Trophoblast cell (in vitro differentiated cells and primary cell): ENCODE data around the gene MED13L.

Experiments used
- DNase-seq, 2 donors: peaks; one replicate each; pipeline ENCODE4 v3.0.0-alpha.2; 2016
- H2AFZ ChIP-seq: 2 replicates; pipeline ENCODE4 v1.6.1; 2013; ENCODE audit warnings: low read length, moderate library complexity, mild to moderate bottlenecking; ENCODE audit not compliant: insufficient read depth, poor library complexity
- H2AK5ac ChIP-seq: 2 replicates; pipeline ENCODE4 v1.6.1; 2013; ENCODE audit warnings: mild to moderate bottlenecking, low read length
- H2BK120ac ChIP-seq: 2 replicates; pipeline ENCODE4 v1.6.1; 2013; ENCODE audit warnings: low read length, mild to moderate bottlenecking, moderate library complexity; ENCODE audit not compliant: insufficient read depth, poor library complexity
- H2BK12ac ChIP-seq: 2 replicates; pipeline ENCODE4 v1.6.1; 2013; ENCODE audit warnings: mild to moderate bottlenecking, low read length, moderate library complexity
- H2BK5ac ChIP-seq: 2 replicates; pipeline ENCODE4 v1.6.1; 2013; ENCODE audit warnings: low read length, low read depth, moderate library complexity, mild to moderate bottlenecking; ENCODE audit not compliant: poor library complexity
- H3K14ac ChIP-seq: 2 replicates; pipeline ENCODE4 v1.6.1; 2013; ENCODE audit warnings: mild to moderate bottlenecking, low read length
- H3K18ac ChIP-seq: 2 replicates; pipeline ENCODE4 v1.6.1; 2013; ENCODE audit warnings: mild to moderate bottlenecking, low read length
- H3K23ac ChIP-seq: 2 replicates; pipeline ENCODE4 v1.6.1; 2013; ENCODE audit warnings: low read length
- H3K27ac ChIP-seq: 2 replicates; pipeline ENCODE4 v1.5.1; 2013; ENCODE audit warnings: low read depth, mild to moderate bottlenecking, inconsistent platforms, low read length, moderate library complexity
- H3K27me3 ChIP-seq: 2 replicates; pipeline ENCODE4 v1.6.1; 2013; ENCODE audit warnings: inconsistent platforms, mild to moderate bottlenecking, low read length, moderate library complexity; ENCODE audit not compliant: insufficient read depth
- H3K36me3 ChIP-seq, 2 experiments: 1 replicate in 1 of 2; 2 replicates in 1 of 2; pipeline ENCODE4 v1.6.1; 2013; ENCODE audit warnings: low read length in 2 of 2, mild to moderate bottlenecking in 2 of 2, moderate library complexity in 1 of 2; ENCODE audit not compliant: insufficient read depth in 2 of 2, control insufficient read depth in 1 of 2
- H3K4ac ChIP-seq: 2 replicates; pipeline ENCODE4 v1.6.1; 2013; ENCODE audit warnings: low read depth, mild to moderate bottlenecking, low read length, moderate library complexity
- H3K4me1 ChIP-seq, 2 experiments: 1 replicate in 1 of 2; 2 replicates in 1 of 2; pipeline ENCODE4 v1.6.1; 2013; ENCODE audit warnings: low read length in 2 of 2, mild to moderate bottlenecking in 2 of 2, moderate library complexity in 1 of 2; ENCODE audit not compliant: insufficient read depth in 2 of 2, control insufficient read depth in 1 of 2
- H3K4me2 ChIP-seq: 2 replicates; pipeline ENCODE4 v1.6.1; 2013; ENCODE audit warnings: inconsistent platforms, mild to moderate bottlenecking, low read length, moderate library complexity
- H3K4me3 ChIP-seq: 2 replicates; pipeline ENCODE4 v1.5.1; 2013; ENCODE audit warnings: mild to moderate bottlenecking, low read depth, low read length, inconsistent platforms
- H3K79me1 ChIP-seq: one replicate; pipeline ENCODE4 v1.6.1; 2013; ENCODE audit warnings: low read length
- H3K79me2 ChIP-seq: 2 replicates; pipeline ENCODE4 v1.6.1; 2013; ENCODE audit warnings: low read length, mild to moderate bottlenecking; ENCODE audit not compliant: control insufficient read depth, insufficient read depth, poor library complexity
- H3K9ac ChIP-seq: 2 replicates; pipeline ENCODE4 v1.6.1; 2013; ENCODE audit warnings: mild to moderate bottlenecking, low read length
- H3K9me3 ChIP-seq: 2 replicates; pipeline ENCODE4 v1.6.1; 2013; ENCODE audit warnings: low read depth, mild to moderate bottlenecking, control low read depth, inconsistent platforms, low read length; ENCODE audit not compliant: insufficient read depth
- H4K12ac ChIP-seq: 2 replicates; pipeline ENCODE4 v1.6.1; 2013; ENCODE audit warnings: low read depth, mild to moderate bottlenecking, low read length, moderate library complexity
- H4K8ac ChIP-seq: 2 replicates; pipeline ENCODE4 v1.6.1; 2013; ENCODE audit warnings: low read depth, mild to moderate bottlenecking, low read length, moderate library complexity
- H4K91ac ChIP-seq: one replicate; pipeline ENCODE4 v1.6.1; 2013; ENCODE audit warnings: low read depth, mild to moderate bottlenecking, low read length, moderate library complexity
- WGBS: extraction: QIAGEN DNeasy Blood & Tissue Kit; methylation state at CpG from one replicate; pipeline ENCODE4 v1.1.7; 2013; ENCODE audit warnings: missing lambda C conversion rate; ENCODE audit not compliant: insufficient read length, insufficient coverage; ENCODE audit errors: extremely low coverage; 5-methylcytosine and 5-hydroxymethylcytosine counted together

The MED13L gene

DNA sequence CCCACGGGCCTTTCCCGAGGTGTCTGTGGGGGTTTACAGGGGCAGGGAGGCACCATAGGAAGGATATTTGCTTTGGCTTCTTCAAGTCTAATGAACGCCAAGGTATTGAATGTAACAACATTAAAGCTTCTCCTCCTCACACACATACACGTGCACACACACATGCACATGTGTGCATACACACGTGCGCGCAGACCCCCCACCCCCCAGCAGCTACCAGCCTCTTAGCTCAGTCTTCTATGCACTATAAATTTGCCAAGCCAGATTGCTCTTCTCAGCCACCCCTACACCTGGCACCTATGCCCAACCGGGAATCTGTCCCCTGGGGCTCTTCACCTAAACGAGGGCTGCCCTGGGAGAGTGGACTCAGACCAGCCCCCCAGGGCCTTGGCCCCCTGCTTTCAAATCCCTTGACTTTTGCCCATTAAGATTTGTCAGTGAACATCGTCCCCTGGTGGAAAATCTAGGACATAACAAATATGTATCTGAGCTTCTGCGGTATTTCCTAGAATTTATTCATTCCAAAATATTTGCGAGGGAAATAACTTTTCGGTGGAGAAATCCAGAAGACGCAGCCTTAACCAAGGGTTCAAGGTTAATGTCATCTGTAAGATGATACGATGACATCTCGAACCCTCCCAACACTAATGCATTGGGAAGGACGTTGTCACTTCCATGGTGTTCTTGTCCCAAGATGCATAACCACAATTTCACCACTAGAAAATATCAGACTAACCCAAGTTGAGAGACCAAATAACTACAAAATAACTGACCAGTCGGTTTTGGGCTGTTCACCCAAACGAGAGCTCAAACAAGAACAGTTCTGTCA lies 330.4 kb downstream of the MED13L start:
- Histone ChIP-seq H3K27ac (no peak overlapping the region), H3K9me3 (no peaks in the 10 kb centered on the region), H2BK5ac (no peak overlapping the region), H3K79me2 (no peaks in the 10 kb centered on the region), H3K36me3 (peaks cover 0 to 5% of the 10 kb centered on the region in 2 experiments), H2BK120ac (no peak overlapping the region), H3K14ac (no peak overlapping the region), H2AK5ac (no peak overlapping the region), H3K18ac (no peak overlapping the region), H3K23ac (no peak overlapping the region), H4K12ac (no peak overlapping the region), H3K4ac (no peak overlapping the region), H2AFZ (no peak overlapping the region), H2BK12ac (no peak overlapping the region), H3K4me2 (no peak overlapping the region), H4K8ac (no peak overlapping the region), H3K4me1 (no peaks in the 10 kb centered on the region), H3K9ac (no peak overlapping the region), H3K27me3 (no peaks in the 10 kb centered on the region), H4K91ac (no peak overlapping the region), H3K79me1 (no peaks in the 10 kb centered on the region), H3K4me3 (no peak overlapping the region)
- peak in 1 of 2 donors; percentile 41 for DNase-seq
- no CpG with 5 or more reads among the region's 19 CpGs for WGBS

DNA sequence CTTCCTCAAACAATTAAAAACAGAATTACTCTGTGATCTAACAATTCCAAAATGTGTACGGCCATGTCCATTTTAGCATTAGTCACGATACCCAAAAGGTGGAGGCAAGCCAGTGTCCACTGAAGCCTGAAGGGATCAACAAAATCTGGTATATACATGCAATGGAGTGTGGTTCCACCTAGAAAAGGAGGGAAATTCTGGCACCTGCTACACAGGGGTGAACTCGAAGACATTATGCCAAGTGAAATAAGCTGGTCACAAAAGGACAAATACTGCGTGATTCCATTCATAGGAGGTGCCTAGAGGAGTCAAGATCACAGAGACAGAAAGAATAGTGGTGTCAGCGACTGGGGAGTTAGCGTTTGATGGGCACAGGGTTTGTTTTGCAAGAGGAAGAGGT lies 331.4 kb downstream of the MED13L start:
- H3K36me3 ChIP-seq: peaks cover 0 to 5% of the 10 kb centered on the region in 2 experiments
- H2BK5ac ChIP-seq: no peak overlapping the region
- no peak overlapping the region for H2AFZ ChIP-seq
- no peak overlapping the region for H2AK5ac ChIP-seq
- no peak overlapping the region for H3K14ac ChIP-seq
- H4K8ac ChIP-seq: no peak overlapping the region
- H3K27ac ChIP-seq: no peak overlapping the region
- DNase-seq: no peak
- no peaks in the 10 kb centered on the region for H3K9me3 ChIP-seq
- no peaks in the 10 kb centered on the region for H3K4me1 ChIP-seq
- no peaks in the 10 kb centered on the region for H3K79me2 ChIP-seq
- no peak overlapping the region for H2BK120ac ChIP-seq
- H4K12ac ChIP-seq: no peak overlapping the region
- no CpG with 5 or more reads among the region's 6 CpGs for WGBS
- no peak overlapping the region for H2BK12ac ChIP-seq
- no peak overlapping the region for H3K9ac ChIP-seq
- no peak overlapping the region for H3K4ac ChIP-seq
- no peak overlapping the region for H3K4me2 ChIP-seq
- H3K23ac ChIP-seq: no peak overlapping the region
- H4K91ac ChIP-seq: no peak overlapping the region
- no peak overlapping the region for H3K18ac ChIP-seq
- no peaks in the 10 kb centered on the region for H3K27me3 ChIP-seq
- H3K79me1 ChIP-seq: no peaks in the 10 kb centered on the region
- no peak overlapping the region for H3K4me3 ChIP-seq

DNA sequence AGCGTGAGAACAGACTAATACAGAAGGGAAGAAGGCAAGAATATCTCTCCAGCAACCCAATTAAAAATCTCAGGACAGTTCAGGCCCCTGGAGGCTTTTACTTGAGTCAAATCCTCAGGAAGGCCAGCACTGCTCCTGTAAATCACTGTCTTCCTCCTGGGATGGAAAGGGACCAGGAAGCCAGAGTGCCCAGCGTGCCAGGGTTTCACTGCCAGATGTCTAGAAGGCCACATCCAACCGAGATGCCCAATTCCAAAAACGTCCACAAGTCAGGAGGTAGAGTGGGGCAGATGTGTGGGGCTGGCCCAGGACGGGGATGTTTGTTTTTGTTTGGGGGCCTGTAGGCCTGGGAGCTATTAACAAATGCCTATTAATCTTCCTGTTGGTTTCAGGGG lies 332.0 kb downstream of the MED13L start:
- Histone ChIP-seq H3K9me3 (no peaks in the 10 kb centered on the region), H3K4ac (no peak overlapping the region), H3K79me1 (no peaks in the 10 kb centered on the region), H4K12ac (no peak overlapping the region), H4K8ac (no peak overlapping the region), H3K4me2 (no peak overlapping the region), H3K18ac (no peak overlapping the region), H3K9ac (no peak overlapping the region), H2BK120ac (no peak overlapping the region), H2BK5ac (no peak overlapping the region), H3K27me3 (no peaks in the 10 kb centered on the region), H3K14ac (no peak overlapping the region), H3K36me3 (peaks cover 0 to 3% of the 10 kb centered on the region in 2 experiments), H2AFZ (no peak overlapping the region), H2BK12ac (no peak overlapping the region), H3K27ac (no peak overlapping the region), H4K91ac (no peak overlapping the region), H3K4me1 (no peaks in the 10 kb centered on the region), H3K79me2 (no peaks in the 10 kb centered on the region), H3K23ac (no peak overlapping the region), H3K4me3 (no peak overlapping the region), H2AK5ac (no peak overlapping the region)
- DNase-seq: no peak
- no CpG with 5 or more reads among the region's 5 CpGs for WGBS

DNA sequence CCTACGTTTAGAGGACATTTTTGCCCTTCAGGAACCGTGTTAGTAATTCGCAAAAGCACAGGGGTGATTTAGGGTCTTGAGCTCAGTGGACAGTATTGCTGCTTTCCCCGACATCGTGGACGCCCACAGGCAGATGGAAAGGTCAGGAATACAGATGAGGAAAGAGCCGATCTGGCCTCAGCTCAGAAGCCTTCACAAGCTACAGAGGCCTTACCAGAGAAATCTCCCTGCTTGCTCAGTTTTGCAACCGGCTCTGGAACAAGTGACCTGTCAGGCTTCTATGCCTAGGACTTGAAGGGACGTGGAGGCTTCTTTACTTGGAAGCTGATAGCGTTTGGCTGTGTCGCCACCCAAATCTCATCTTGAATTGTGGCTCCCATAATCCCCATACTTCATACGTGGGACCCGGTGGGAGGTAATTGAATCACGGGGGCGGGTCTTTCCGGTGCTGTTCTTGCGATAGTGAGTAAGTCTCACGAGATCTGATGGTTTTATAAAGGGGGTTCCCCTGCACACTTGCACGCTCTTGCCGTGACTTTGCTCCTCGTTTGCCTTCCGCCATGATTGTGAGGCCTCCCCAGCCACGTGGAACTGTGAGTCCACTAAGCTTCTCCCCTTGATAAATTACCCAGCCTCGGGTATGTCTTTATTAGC lies 332.5 kb downstream of the MED13L start:
- DNase-seq: no peak
- no peak overlapping the region for H4K8ac ChIP-seq
- H3K14ac ChIP-seq: no peak overlapping the region
- H3K4me3 ChIP-seq: no peak overlapping the region
- H2BK5ac ChIP-seq: no peak overlapping the region
- no peak overlapping the region for H2AFZ ChIP-seq
- no peak overlapping the region for H2BK120ac ChIP-seq
- no peak overlapping the region for H3K9ac ChIP-seq
- H3K27me3 ChIP-seq: no peaks in the 10 kb centered on the region
- no peak overlapping the region for H2AK5ac ChIP-seq
- no peaks in the 10 kb centered on the region for H3K9me3 ChIP-seq
- no peaks in the 10 kb centered on the region for H3K79me2 ChIP-seq
- H3K36me3 ChIP-seq: no peaks in the 10 kb centered on the region
- H3K27ac ChIP-seq: no peak overlapping the region
- H3K18ac ChIP-seq: no peak overlapping the region
- no peak overlapping the region for H3K4ac ChIP-seq
- H3K4me1 ChIP-seq: no peaks in the 10 kb centered on the region
- no peak overlapping the region for H4K12ac ChIP-seq
- H4K91ac ChIP-seq: no peak overlapping the region
- no CpG with 5 or more reads among the region's 24 CpGs for WGBS
- H2BK12ac ChIP-seq: no peak overlapping the region
- H3K4me2 ChIP-seq: no peak overlapping the region
- H3K79me1 ChIP-seq: no peaks in the 10 kb centered on the region
- no peak overlapping the region for H3K23ac ChIP-seq
